Loucy (cell line): ENCODE data around the gene PSMB5.
A peak's percentile ranks its signal among the peaks of the same experiment; 100 is the strongest.

Experiments used
- H2AFZ ChIP-seq: fragments of 200-600 bp; sonication (generic); 2 replicates; pipeline ENCODE4 v1.6.0; 2016; ENCODE audit warnings: antibody characterized with exemption, mild to moderate bottlenecking, low read length, moderate library complexity
- H3F3A ChIP-seq: fragments of 200-600 bp; 2 replicates; pipeline ENCODE4 v1.6.0; 2016; ENCODE audit warnings: antibody characterized with exemption, low read depth, mild to moderate bottlenecking
- H3K27me3 ChIP-seq: fragments of 200-600 bp; sonication (generic); 2 replicates; pipeline ENCODE4 v1.6.1; 2014; ENCODE audit warnings: low read length, mild to moderate bottlenecking; ENCODE audit not compliant: insufficient read depth, poor library complexity, severe bottlenecking
- H3K36me3 ChIP-seq: fragments of 200-600 bp; sonication (generic); 2 replicates; pipeline ENCODE4 v1.6.1; 2016; ENCODE audit warnings: low read length; ENCODE audit not compliant: insufficient read depth
- H3K4me1 ChIP-seq: fragments of 200-600 bp; sonication (generic); 2 replicates; pipeline ENCODE4 v1.5.1; 2014; ENCODE audit warnings: low read length, mild to moderate bottlenecking; ENCODE audit not compliant: insufficient read depth, poor library complexity, severe bottlenecking
- H3K4me2 ChIP-seq: fragments of 200-600 bp; sonication (generic); 2 replicates; pipeline ENCODE4 v1.6.0; 2014; ENCODE audit warnings: antibody characterized with exemption, low read length, low read depth, mild to moderate bottlenecking; ENCODE audit not compliant: poor library complexity, severe bottlenecking
- H3K4me3 ChIP-seq: fragments of 200-600 bp; sonication (generic); 2 replicates; pipeline ENCODE4 v1.5.1; 2014; ENCODE audit warnings: low read length, mild to moderate bottlenecking, mixed read lengths; ENCODE audit not compliant: poor library complexity, severe bottlenecking
- H3K79me2 ChIP-seq: fragments of 200-600 bp; sonication (generic); 2 replicates; pipeline ENCODE4 v1.6.1; 2014; ENCODE audit warnings: low read length; ENCODE audit not compliant: insufficient read depth
- H3K9ac ChIP-seq: fragments of 200-600 bp; sonication (generic); 2 replicates; pipeline ENCODE4 v1.6.0; 2014; ENCODE audit warnings: mild to moderate bottlenecking, low read depth, low read length, moderate library complexity; ENCODE audit not compliant: poor library complexity, severe bottlenecking
- H3K9me2 ChIP-seq: fragments of 200-600 bp; sonication (generic); replicated peaks from 2 replicates; pipeline ENCODE4 v1.6.1; 2016; ENCODE audit warnings: low read depth, low read length, mixed read lengths
- H3K9me3 ChIP-seq: fragments of 200-600 bp; sonication (generic); 2 replicates; pipeline ENCODE4 v1.6.1; 2014; ENCODE audit warnings: mild to moderate bottlenecking, antibody characterized with exemption, low read length, low read depth; ENCODE audit not compliant: insufficient read depth
- H4K20me1 ChIP-seq: fragments of 200-600 bp; sonication (generic); 2 replicates; pipeline ENCODE4 v1.6.0; 2014; ENCODE audit warnings: antibody characterized with exemption, low read length, mild to moderate bottlenecking; ENCODE audit not compliant: insufficient read depth, poor library complexity, severe bottlenecking
- EZH2phosphoT487 ChIP-seq: fragments of 200-600 bp; IDR thresholded peaks from 2 replicates; pipeline ENCODE4 v1.6.1; 2018; ENCODE audit warnings: antibody characterized with exemption, mild to moderate bottlenecking, moderate library complexity, borderline replicate concordance
- TF ChIP-seq, protein P1 (sequence below): fragments of 200-600 bp; sonication (generic); conservative IDR thresholded peaks from 2 replicates; pipeline ENCODE4 v1.5.1; 2014; ENCODE audit warnings: mild to moderate bottlenecking, antibody characterized with exemption, low read length

PSMB5 gene

DNA sequence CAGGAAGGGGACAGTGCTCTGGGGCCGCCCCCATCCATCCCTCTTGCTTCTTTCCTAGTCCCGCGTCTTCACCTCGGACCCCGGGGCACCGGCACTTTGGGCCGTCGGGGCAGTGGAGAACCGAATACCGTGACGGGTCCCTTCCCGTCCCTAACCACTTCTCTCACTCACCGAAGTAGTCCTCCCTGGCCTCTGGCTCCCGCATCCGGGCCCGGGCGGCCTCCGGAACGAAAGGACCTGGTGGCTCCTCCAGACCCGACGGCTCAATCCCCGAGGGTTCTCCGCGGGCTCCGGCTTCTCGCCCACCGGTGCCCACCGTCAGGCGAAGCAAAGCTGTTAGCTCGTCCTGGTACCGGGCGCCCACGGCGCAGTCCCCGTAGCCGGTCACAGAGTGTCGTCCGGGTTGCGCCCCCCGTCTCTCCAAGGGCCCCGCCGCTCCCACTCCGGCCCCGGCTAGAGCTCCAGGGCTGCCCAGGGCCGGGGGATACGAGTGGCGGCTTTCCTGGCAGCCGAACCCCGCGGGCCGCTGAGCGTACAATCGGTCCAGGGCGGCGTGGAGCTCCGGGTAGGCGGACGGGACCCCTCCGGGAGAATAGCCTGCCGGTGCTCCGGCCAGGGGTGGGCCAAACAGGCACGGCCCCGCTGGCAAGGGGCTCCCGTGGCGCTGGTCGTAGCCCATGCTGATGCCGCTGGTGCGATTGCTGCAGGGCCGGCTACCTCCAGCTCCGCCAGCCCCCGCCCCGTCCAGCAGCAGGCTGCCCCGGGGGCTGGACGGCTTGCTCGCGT is 53.4 kb downstream of the PSMB5 start:
- Histone ChIP-seq H3F3A (no peaks in the 10 kb centered on the region), H3K4me2 (peak overlapping the region; percentile 100), H4K20me1 (no peaks in the 10 kb centered on the region), H3K36me3 (no peaks in the 10 kb centered on the region), H3K9me2 (no peaks in the 10 kb centered on the region), H3K27me3 (no peaks in the 10 kb centered on the region), H2AFZ (no peak overlapping the region; the same call in 1 of the 2 replicates), H3K4me1 (peaks cover 28% of the 10 kb centered on the region), H3K79me2 (peaks cover 34% of the 10 kb centered on the region), H3K4me3 (peak overlapping the region; percentile 95), H3K9me3 (no peaks in the 10 kb centered on the region), H3K9ac (peak overlapping the region; percentile 87)
- TF ChIP-seq, protein P1, sequence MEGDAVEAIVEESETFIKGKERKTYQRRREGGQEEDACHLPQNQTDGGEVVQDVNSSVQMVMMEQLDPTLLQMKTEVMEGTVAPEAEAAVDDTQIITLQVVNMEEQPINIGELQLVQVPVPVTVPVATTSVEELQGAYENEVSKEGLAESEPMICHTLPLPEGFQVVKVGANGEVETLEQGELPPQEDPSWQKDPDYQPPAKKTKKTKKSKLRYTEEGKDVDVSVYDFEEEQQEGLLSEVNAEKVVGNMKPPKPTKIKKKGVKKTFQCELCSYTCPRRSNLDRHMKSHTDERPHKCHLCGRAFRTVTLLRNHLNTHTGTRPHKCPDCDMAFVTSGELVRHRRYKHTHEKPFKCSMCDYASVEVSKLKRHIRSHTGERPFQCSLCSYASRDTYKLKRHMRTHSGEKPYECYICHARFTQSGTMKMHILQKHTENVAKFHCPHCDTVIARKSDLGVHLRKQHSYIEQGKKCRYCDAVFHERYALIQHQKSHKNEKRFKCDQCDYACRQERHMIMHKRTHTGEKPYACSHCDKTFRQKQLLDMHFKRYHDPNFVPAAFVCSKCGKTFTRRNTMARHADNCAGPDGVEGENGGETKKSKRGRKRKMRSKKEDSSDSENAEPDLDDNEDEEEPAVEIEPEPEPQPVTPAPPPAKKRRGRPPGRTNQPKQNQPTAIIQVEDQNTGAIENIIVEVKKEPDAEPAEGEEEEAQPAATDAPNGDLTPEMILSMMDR, result no peak
- TF ChIP-seq EZH2phosphoT487, result no peak

DNA sequence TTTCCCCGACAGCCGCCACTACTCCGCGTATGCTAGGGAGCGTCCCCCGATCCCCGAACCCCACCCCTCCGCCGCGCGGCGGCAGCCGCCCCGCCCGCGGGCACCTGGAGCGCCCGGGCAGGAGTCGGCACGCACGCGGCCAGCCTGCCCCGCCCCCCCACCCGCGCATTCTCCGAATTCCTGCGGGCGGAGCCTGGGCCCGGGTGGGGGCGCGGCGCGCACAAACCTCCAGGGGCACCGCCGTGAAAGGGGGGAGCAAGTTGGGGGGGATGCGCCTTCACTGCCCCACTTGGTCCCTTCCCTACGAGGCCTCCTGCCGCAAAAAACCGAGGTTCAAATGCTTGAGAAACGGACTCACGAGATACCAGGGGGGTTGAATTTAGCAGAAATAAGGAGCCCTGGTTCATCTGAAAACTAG is 54.0 kb downstream of the PSMB5 start:
- Histone ChIP-seq H3K36me3 (no peaks in the 10 kb centered on the region), H3K27me3 (no peaks in the 10 kb centered on the region), H3K9me2 (no peaks in the 10 kb centered on the region), H2AFZ (0 out of 2 replicates have a peak overlapping the region, but pooled peaks have one; percentile 46), H3K9me3 (no peaks in the 10 kb centered on the region), H4K20me1 (no peaks in the 10 kb centered on the region), H3K79me2 (peaks cover 34% of the 10 kb centered on the region), H3K4me2 (peak overlapping the region; percentile 100), H3K9ac (peak overlapping the region; percentile 87), H3K4me1 (peaks cover 28% of the 10 kb centered on the region), H3K4me3 (peak overlapping the region; percentile 95), H3F3A (no peaks in the 10 kb centered on the region)
- TF ChIP-seq, protein P1, result no peak
- TF ChIP-seq EZH2phosphoT487, result no peak

DNA sequence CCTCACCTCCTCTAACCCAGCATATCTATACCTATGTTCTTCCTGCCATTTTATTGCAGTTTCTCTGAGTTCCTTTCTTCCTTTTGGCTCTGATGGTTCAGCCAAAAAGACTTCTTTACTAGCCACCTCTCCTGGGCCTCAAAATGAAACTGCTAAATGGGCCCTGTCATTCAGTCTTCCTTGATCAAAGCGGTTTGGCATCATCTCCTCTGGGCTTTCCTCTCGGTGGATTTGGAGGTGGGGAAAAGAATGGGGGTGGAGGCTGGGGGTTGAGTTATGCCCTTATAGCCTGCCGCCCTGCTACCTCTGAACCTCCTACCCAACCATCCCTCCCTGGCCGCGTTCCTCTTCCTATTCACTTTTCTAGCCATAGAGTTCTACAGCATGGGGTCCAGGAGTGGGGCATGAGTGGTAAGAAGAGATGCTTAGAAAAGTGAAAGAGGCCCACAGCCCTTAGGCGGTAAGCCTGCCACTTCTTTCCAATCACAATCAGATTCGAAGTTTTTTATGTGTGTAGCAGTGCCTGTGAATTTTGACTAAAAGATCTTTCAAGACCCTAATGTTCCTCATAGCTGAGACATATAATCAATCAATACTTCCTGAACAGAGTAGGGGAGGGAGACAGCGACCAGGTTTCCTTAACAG is 54.8 kb downstream of the PSMB5 start:
- peak overlapping the region; percentile 46; the same call in 1 of the 2 replicates for H2AFZ ChIP-seq
- TF ChIP-seq, protein P1, result no peak
- TF ChIP-seq EZH2phosphoT487, result no peak
- H3K9ac ChIP-seq, result peak overlapping the region; percentile 64
- H3K4me3 ChIP-seq, result peak overlapping the region; percentile 95
- no peaks in the 10 kb centered on the region for H3K9me2 ChIP-seq
- no peaks in the 10 kb centered on the region for H3K36me3 ChIP-seq
- H3K4me1 ChIP-seq, result peaks cover 28% of the 10 kb centered on the region
- no peaks in the 10 kb centered on the region for H4K20me1 ChIP-seq
- no peaks in the 10 kb centered on the region for H3F3A ChIP-seq
- no peaks in the 10 kb centered on the region for H3K27me3 ChIP-seq
- no peaks in the 10 kb centered on the region for H3K9me3 ChIP-seq
- H3K79me2 ChIP-seq, result peaks cover 34% of the 10 kb centered on the region
- peak overlapping the region; percentile 100 for H3K4me2 ChIP-seq
